Liver (tissue), 3 donors: ENCODE results near the gene LPCAT1.

Experiments used
- ATF3 ChIP-seq: IDR thresholded peaks from 2 replicates; pipeline ENCODE4 v1.6.1; 2016; ENCODE audit warnings: antibody characterized with exemption
- CTCF ChIP-seq: fragments of 150-350 bp; IDR thresholded peaks from 2 replicates; pipeline ENCODE4 v1.5.1; 2017; ENCODE audit warnings: improper control_type of control experiment, low read depth, low read length; ENCODE audit not compliant: missing input control
- HNF4G ChIP-seq: IDR thresholded peaks from 2 replicates; pipeline ENCODE4 v1.6.1; 2016; ENCODE audit warnings: antibody characterized with exemption
- JUND ChIP-seq, 2 donors: IDR thresholded peaks; 2 replicates each; pipeline ENCODE4 v1.6.1; 2016; ENCODE audit warnings: antibody characterized with exemption in 2 of 2
- RAD21 ChIP-seq, 2 donors: IDR thresholded peaks; 2 replicates each; pipeline ENCODE4 v1.6.1; 2016; ENCODE audit warnings: antibody characterized with exemption in 2 of 2, mild to moderate bottlenecking in 2 of 2
- REST ChIP-seq: IDR thresholded peaks from 2 replicates; pipeline ENCODE4 v1.6.1; 2016; ENCODE audit warnings: antibody characterized with exemption, mild to moderate bottlenecking
- RXRA ChIP-seq, 2 donors: IDR thresholded peaks; 2 replicates each; pipeline ENCODE4 v1.6.1; 2017 to 2018; ENCODE audit warnings: antibody characterized with exemption in 2 of 2, mild to moderate bottlenecking in 1 of 2
- SP1 ChIP-seq: IDR thresholded peaks from 2 replicates; pipeline ENCODE4 v1.6.1; 2018; ENCODE audit warnings: antibody characterized with exemption, mild to moderate bottlenecking
- TAF1 ChIP-seq: conservative IDR thresholded peaks from 2 replicates; pipeline ENCODE4 v1.6.1; 2016; ENCODE audit warnings: antibody characterized with exemption, mild to moderate bottlenecking
- YY1 ChIP-seq: IDR thresholded peaks from 2 replicates; pipeline ENCODE4 v1.6.1; 2016; ENCODE audit warnings: antibody characterized with exemption, mild to moderate bottlenecking
- ZBTB33 ChIP-seq: IDR thresholded peaks from 2 replicates; pipeline ENCODE4 v1.6.1; 2016; ENCODE audit warnings: antibody characterized with exemption
- donor health status: healthy.
- donor health status: healthy.

- TF ChIP-seq CTCF (no peak), TAF1 (no peak), ATF3 (no peak), RAD21 (IDR thresholded peaks at IDR 0.05) (no peak), YY1 (no peak), HNF4G (no peak), REST (no peak), RXRA (IDR thresholded peaks at IDR 0.05) (no peak), ZBTB33 (no peak), SP1 (no peak), JUND (IDR thresholded peaks at IDR 0.05) (no peak)
These were observed 58.6 kb downstream of the LPCAT1 start for GRCh38 chr5:1465117-1465516.
